Measurements from ENCODE around the gene TBC1D10A.

GRCh38 chr22:30274437-30274812 lies 52.3 kb downstream of the TBC1D10A start:
- TF ChIP-seq CTCF (conservative IDR thresholded peaks at IDR 0.05 in 1 of 2, IDR thresholded peaks at IDR 0.05 in 1 of 2; ENCODE audit: extremely low read depth in 1 of 2, insufficient read depth in 1 of 2, low read depth in 1 of 2, low read length in 2 of 2): no peak
- TF ChIP-seq EZH2 (IDR thresholded peaks at IDR 0.05; ENCODE audit: borderline replicate concordance, low read length): no peak

Measured in mammary epithelial cell (primary cell).